Lower lobe of right lung (tissue), 2 donors: ENCODE results near the gene ANKRD11. TPM values are rescaled to one million over a fixed set of nuclear protein-coding genes. Genes with fewer than 3 reads are reported as not detected.

Experiments used
- ATAC-seq, 2 donors: fragments of 200-7000 bp; cut with Tn5 transposase; one replicate each; pipeline ENCODE4 v1.9.1; 2020 to 2022; ENCODE audit warnings: mild to moderate bottlenecking in 2 of 2, moderate library complexity in 2 of 2
- DNase-seq: peaks from one replicate; pipeline ENCODE4 v3.0.0-alpha.2; 2020
- H3K27ac ChIP-seq: fragments of 200-600 bp; one replicate; pipeline ENCODE4 v1.8.0; 2022
- H3K27me3 ChIP-seq: fragments of 200-600 bp; one replicate; pipeline ENCODE4 v1.8.0; 2022; ENCODE audit warnings: low read depth
- H3K36me3 ChIP-seq: fragments of 200-600 bp; one replicate; pipeline ENCODE4 v1.8.0; 2022; ENCODE audit warnings: mild to moderate bottlenecking
- H3K4me1 ChIP-seq: fragments of 200-600 bp; one replicate; pipeline ENCODE4 v1.8.0; 2022
- H3K4me3 ChIP-seq: fragments of 200-600 bp; one replicate; pipeline ENCODE4 v1.8.0; 2022; ENCODE audit warnings: mild to moderate bottlenecking
- H3K9me3 ChIP-seq: fragments of 200-600 bp; one replicate; pipeline ENCODE4 v1.8.0; 2022
- CTCF ChIP-seq: fragments of 200-600 bp; IDR thresholded peaks from one replicate; pipeline ENCODE4 v1.8.0; 2022; ENCODE audit warnings: antibody characterized with exemption, mild to moderate bottlenecking
- intact Hi-C: fragments of 100-400 bp; cut with DNase I; formaldehyde crosslinking; loops from one replicate; pipeline ENCODE4 v1.11.0; 2022
- total RNA-seq: library from RNA; stranded (reverse); fragmentation: NEBNext Ultra II Directional; extraction: Animal tissue kit (Norgen Biotek cat#: 25700); gene quantifications from one replicate; pipeline ENCODE4 v1.2.1, GENCODE V29; 2021
- donor health status: DM: no; HTN: yes; CAD: no; lungs with severe emphysema.

The ANKRD11 gene
- total RNA-seq, 1 donor from 2014 or later: 127 TPM

DNA sequence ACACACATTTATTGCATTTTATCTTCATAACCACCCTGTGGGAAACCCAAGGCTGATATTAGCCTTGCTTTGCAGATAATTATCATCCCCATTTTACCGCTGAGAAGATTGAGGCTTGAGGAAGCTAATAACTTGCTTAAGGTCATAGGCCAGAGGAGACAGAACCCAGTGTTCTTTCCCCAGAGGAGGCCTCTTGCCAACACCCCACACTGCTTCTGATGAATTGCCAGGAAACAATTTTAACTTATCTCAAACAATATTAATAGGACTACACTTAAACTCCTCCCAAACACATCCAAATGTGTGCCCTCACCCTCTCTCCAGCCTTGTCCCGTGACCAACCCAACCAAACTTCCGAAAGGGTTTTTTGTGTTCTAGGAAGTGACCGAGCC, 15.7 kb upstream of the ANKRD11 start:
- peak overlapping the region; percentile 34 for H3K4me3 ChIP-seq
- peak overlapping the region; percentile 98 for H3K27ac ChIP-seq
- H3K9me3 ChIP-seq: no peaks in the 10 kb centered on the region
- peaks cover 9% of the 10 kb centered on the region for H3K36me3 ChIP-seq
- peaks cover 43% of the 10 kb centered on the region for H3K4me1 ChIP-seq
- no peak for TF ChIP-seq CTCF
- no peak for DNase-seq
- ATAC-seq: no peak
- intact Hi-C loops: no loop called here
- no peaks in the 10 kb centered on the region for H3K27me3 ChIP-seq

GRCh38 chr16:89505204-89506112, 15.1 kb upstream of the ANKRD11 start:
- H3K4me1 ChIP-seq: peaks cover 43% of the 10 kb centered on the region
- intact Hi-C loops: no loop called here
- no peaks in the 10 kb centered on the region for H3K27me3 ChIP-seq
- peak overlapping the region; percentile 34 for H3K4me3 ChIP-seq
- TF ChIP-seq CTCF: no peak
- no peaks in the 10 kb centered on the region for H3K9me3 ChIP-seq
- ATAC-seq (peak; percentile 58 to 73), DNase-seq (peak; percentile 92)
- peak overlapping the region; percentile 98 for H3K27ac ChIP-seq
- H3K36me3 ChIP-seq: peaks cover 3% of the 10 kb centered on the region

- H3K4me3 ChIP-seq: no peak overlapping the region
- DNase-seq (no peak), ATAC-seq (no peak)
- peaks cover 33% of the 10 kb centered on the region for H3K4me1 ChIP-seq
- no peaks in the 10 kb centered on the region for H3K9me3 ChIP-seq
- intact Hi-C loops: no loop called here
- H3K27me3 ChIP-seq: no peaks in the 10 kb centered on the region
- peaks cover under 1% of the 10 kb centered on the region for H3K36me3 ChIP-seq
- no peak for TF ChIP-seq CTCF
- no peak overlapping the region for H3K27ac ChIP-seq
These were observed 13.7 kb upstream of the ANKRD11 start for GRCh38 chr16:89504091-89504490.

GRCh38 chr16:89502081-89502843, 11.9 kb upstream of the ANKRD11 start:
- intact Hi-C loops: no loop called here

More at GRCh38 chr16:89502081-89502843, 11.9 kb upstream of the ANKRD11 start:
- Histone ChIP-seq H3K9me3 (no peaks in the 10 kb centered on the region), H3K27ac (peak overlapping the region; percentile 53), H3K36me3 (peaks cover 6% of the 10 kb centered on the region), H3K4me3 (no peak overlapping the region), H3K27me3 (no peaks in the 10 kb centered on the region), H3K4me1 (peaks cover 24% of the 10 kb centered on the region)
- ATAC-seq (peak; percentile 83 to 90), DNase-seq (peak; percentile 74)
- no peak for TF ChIP-seq CTCF
